Fibroblast of mammary gland (primary cell): ENCODE data around the gene SDHA.
"Not testable (repeated sequence)": the region's sequence is repeated elsewhere in the genome, so short reads cannot be mapped to it uniquely, and the experiment has no call there.

Source experiments
- DNase-seq: peaks from one replicate; pipeline ENCODE4 v3.0.0-alpha.2; 2010; ENCODE audit warnings: low read depth
- H3K4me3 ChIP-seq: 2 replicates; pipeline ENCODE4 v1.5.1; 2011; ENCODE audit warnings: low read depth, mild to moderate bottlenecking, low read length, moderate library complexity; ENCODE audit not compliant: control insufficient read depth
- CTCF ChIP-seq: conservative IDR thresholded peaks from 2 replicates; pipeline ENCODE4 v1.5.1; 2011; ENCODE audit warnings: low read depth, low read length, inconsistent platforms; ENCODE audit not compliant: control insufficient read depth, insufficient read depth

The SDHA gene

GRCh38 chr5:302966-303365, 84.8 kb downstream of the SDHA start:
- no peak for TF ChIP-seq CTCF
- DNase-seq, result no peak
- H3K4me3 ChIP-seq, result no peak overlapping the region

- DNase-seq, H3K4me3 ChIP-seq: not testable (repeated sequence)
These were observed 85.6 kb downstream of the SDHA start for GRCh38 chr5:303741-304140.

GRCh38 chr5:305050-305449, 86.9 kb downstream of the SDHA start:
- no peak for DNase-seq
- TF ChIP-seq CTCF, result no peak
- H3K4me3 ChIP-seq, result no peak overlapping the region

- no peak for TF ChIP-seq CTCF
- no peak overlapping the region for H3K4me3 ChIP-seq
- no peak for DNase-seq
These were observed 87.3 kb downstream of the SDHA start for GRCh38 chr5:305459-305858.

- no peak for TF ChIP-seq CTCF
- no peak overlapping the region for H3K4me3 ChIP-seq
- DNase-seq, result no peak
These were observed 88.1 kb downstream of the SDHA start for GRCh38 chr5:306011-306805.
